ENCODE measurements around the gene ADA. TPM values are rescaled to one million over a fixed set of nuclear protein-coding genes. Genes with fewer than 3 reads are reported as not detected.

The ADA gene
- total RNA-seq, 1 donor from 2014 or later, result 7.7 TPM

GRCh38 chr20:44635877-44636276, 15.6 kb downstream of the ADA start:
- ATAC-seq (no peak), DNase-seq (no peak)
- TF ChIP-seq, protein P1, sequence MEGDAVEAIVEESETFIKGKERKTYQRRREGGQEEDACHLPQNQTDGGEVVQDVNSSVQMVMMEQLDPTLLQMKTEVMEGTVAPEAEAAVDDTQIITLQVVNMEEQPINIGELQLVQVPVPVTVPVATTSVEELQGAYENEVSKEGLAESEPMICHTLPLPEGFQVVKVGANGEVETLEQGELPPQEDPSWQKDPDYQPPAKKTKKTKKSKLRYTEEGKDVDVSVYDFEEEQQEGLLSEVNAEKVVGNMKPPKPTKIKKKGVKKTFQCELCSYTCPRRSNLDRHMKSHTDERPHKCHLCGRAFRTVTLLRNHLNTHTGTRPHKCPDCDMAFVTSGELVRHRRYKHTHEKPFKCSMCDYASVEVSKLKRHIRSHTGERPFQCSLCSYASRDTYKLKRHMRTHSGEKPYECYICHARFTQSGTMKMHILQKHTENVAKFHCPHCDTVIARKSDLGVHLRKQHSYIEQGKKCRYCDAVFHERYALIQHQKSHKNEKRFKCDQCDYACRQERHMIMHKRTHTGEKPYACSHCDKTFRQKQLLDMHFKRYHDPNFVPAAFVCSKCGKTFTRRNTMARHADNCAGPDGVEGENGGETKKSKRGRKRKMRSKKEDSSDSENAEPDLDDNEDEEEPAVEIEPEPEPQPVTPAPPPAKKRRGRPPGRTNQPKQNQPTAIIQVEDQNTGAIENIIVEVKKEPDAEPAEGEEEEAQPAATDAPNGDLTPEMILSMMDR (IDR thresholded peaks at IDR 0.05), result no peak
- intact Hi-C loops (cut with DNase I), result no loop called here
- peaks cover 6% of the 10 kb centered on the region for H3K36me3 ChIP-seq
- no peak overlapping the region for H3K4me3 ChIP-seq
- H3K27ac ChIP-seq, result no peak overlapping the region
- no peaks in the 10 kb centered on the region for H3K27me3 ChIP-seq (ENCODE audit: low read depth)
- no peaks in the 10 kb centered on the region for H3K4me1 ChIP-seq
- H3K9me3 ChIP-seq, result no peaks in the 10 kb centered on the region

GRCh38 chr20:44633872-44634600, 17.5 kb downstream of the ADA start:
- peaks cover 6% of the 10 kb centered on the region for H3K36me3 ChIP-seq
- TF ChIP-seq, protein P1 (IDR thresholded peaks at IDR 0.05), result no peak
- H3K27ac ChIP-seq, result no peak overlapping the region
- no peaks in the 10 kb centered on the region for H3K27me3 ChIP-seq (ENCODE audit: low read depth)
- H3K4me1 ChIP-seq, result no peaks in the 10 kb centered on the region
- H3K4me3 ChIP-seq, result no peak overlapping the region
- DNase-seq (no peak), ATAC-seq (no peak)
- intact Hi-C loops (cut with DNase I), result no loop called here
- no peaks in the 10 kb centered on the region for H3K9me3 ChIP-seq

DNA sequence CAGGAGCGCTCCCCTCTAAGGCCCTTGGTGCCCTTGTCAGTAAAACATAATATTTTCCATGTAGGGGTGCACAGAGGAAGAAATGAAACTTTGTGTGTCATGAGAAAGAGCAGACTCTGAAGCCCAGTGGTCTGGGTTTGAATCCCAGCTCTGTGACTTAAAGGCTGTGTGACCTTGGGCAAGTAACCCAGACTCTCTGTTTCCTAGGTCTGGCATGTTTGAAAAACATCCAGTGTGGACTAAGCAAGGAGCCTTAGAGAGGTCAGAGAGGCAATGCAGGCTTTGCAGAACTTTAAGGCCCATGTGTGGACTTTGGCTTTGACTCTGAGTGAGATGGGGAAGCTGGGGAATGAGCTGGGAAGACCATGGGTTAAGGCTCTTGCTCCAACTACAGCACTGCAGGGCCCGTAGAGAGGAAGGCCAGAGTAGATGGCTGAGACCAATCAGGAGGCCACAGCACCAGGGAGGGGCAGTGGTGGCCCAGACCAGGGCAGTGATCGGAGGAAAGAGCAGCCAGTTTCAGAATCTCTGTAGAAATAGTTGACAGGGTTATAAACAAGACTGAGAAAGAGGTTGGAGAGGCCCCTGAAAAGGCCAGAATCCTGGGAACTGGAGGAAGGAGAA, 18.2 kb downstream of the ADA start:
- Histone ChIP-seq H3K9me3 (no peaks in the 10 kb centered on the region), H3K36me3 (peaks cover 6% of the 10 kb centered on the region), H3K27me3 (ENCODE audit: low read depth) (no peaks in the 10 kb centered on the region), H3K27ac (no peak overlapping the region), H3K4me1 (no peaks in the 10 kb centered on the region), H3K4me3 (no peak overlapping the region)
- no peak for DNase-seq
- intact Hi-C loops (cut with DNase I), result no loop called here
- ATAC-seq, result no peak
- TF ChIP-seq, protein P1 (IDR thresholded peaks at IDR 0.05), result no peak

DNA sequence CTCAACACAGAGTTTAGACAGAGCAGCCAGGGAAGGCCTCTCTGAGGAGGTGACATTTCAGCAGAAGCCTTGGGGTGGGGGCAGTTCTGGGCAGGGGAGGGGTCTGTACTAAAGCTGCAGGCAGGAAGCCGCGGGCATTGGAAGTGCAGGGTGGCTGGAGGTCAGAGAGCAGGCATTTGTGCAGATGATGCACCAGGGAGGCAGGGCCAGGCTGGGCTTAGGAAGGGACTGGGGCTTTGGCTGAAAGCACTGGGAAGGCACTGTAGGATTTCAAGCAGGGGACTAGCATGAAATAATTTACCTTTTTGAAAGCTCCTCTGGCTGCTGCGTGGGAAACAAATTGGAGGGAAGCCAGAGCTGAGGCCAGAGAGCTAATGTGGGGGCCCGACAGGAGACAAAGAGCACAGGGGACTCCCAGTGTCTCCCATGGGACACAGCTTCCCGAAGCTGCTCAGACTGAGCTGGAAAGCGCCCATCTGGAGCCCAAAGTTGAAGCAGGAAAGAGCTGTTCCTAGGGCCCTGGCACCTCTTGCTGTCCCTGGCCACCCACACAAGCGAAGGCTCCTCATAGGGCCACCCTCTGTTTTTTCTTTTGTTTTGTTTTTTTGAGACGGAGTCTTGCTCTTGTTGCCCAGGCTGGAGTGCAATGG, 19.3 kb downstream of the ADA start:
- no peaks in the 10 kb centered on the region for H3K4me1 ChIP-seq
- intact Hi-C loops (cut with DNase I), result no loop called here
- H3K9me3 ChIP-seq, result no peaks in the 10 kb centered on the region
- no peaks in the 10 kb centered on the region for H3K27me3 ChIP-seq (ENCODE audit: low read depth)
- TF ChIP-seq, protein P1 (IDR thresholded peaks at IDR 0.05), result no peak
- H3K4me3 ChIP-seq, result no peak overlapping the region
- H3K36me3 ChIP-seq, result peaks cover 6% of the 10 kb centered on the region
- ATAC-seq (no peak), DNase-seq (no peak)
- no peak overlapping the region for H3K27ac ChIP-seq

- no peaks in the 10 kb centered on the region for H3K27me3 ChIP-seq (ENCODE audit: low read depth)
- DNase-seq (no peak), ATAC-seq (no peak)
- H3K4me1 ChIP-seq, result no peaks in the 10 kb centered on the region
- TF ChIP-seq, protein P1 (IDR thresholded peaks at IDR 0.05), result no peak
- intact Hi-C loops (cut with DNase I), result no loop called here
- H3K4me3 ChIP-seq, result no peak overlapping the region
- H3K27ac ChIP-seq, result no peak overlapping the region
- no peaks in the 10 kb centered on the region for H3K9me3 ChIP-seq
- H3K36me3 ChIP-seq, result peaks cover 6% of the 10 kb centered on the region
These were observed 21.2 kb downstream of the ADA start for GRCh38 chr20:44630297-44630696.

Measured in lower lobe of right lung (tissue), 2 donors.